ENCODE results near the gene SGO1. TPM values are rescaled to one million over a fixed set of nuclear protein-coding genes. Genes with fewer than 3 reads are reported as not detected.

The SGO1 gene
- total RNA-seq, 2 donors from 2014 or later: 0.14 TPM; not detected in 1

- Histone ChIP-seq H3K27me3 (replicated peaks; ENCODE audit: insufficient read depth) (no peaks in the 10 kb centered on the region), H3K9me3 (no peaks in the 10 kb centered on the region), H3K4me1 (ENCODE audit: control insufficient read depth in 1 of 2, low read depth in 2 of 2) (peaks cover 3 to 14% of the 10 kb centered on the region in 2 donors), H3K36me3 (no peaks in the 10 kb centered on the region), H3K27ac (no peak overlapping the region), H3K4me3 (no peak overlapping the region)
- no peak for TF ChIP-seq CTCF (IDR thresholded peaks at IDR 0.05)
- ATAC-seq (ENCODE audit: insufficient number of reproducible peaks, low FRiP score, low read depth) (no peak), DNase-seq (ENCODE audit: low spot score) (no peak)
Observed at GRCh38 chr3:20182206-20182605, 3.8 kb downstream of the SGO1 start.

DNA sequence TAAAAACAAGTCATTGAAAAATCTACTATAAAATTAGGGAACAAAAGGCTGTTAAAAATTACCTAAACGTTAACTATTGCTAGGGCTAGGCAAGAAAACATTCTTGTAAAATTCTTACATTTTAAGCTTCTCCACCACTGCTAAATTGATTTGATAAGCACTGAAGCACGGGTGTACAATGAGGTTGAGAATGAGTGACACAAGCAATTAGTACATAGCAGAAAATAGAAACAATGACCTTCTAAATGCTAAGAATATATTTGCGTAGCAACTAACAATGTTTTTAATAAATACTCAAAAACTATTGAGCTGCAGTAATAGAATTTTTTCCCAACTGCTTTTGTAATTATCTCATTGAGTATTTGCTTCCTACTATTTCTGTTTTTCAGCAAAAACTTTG, 4.7 kb downstream of the SGO1 start:
- Histone ChIP-seq H3K27me3 (replicated peaks; ENCODE audit: insufficient read depth) (no peaks in the 10 kb centered on the region), H3K4me1 (ENCODE audit: control insufficient read depth in 1 of 2, low read depth in 2 of 2) (peaks cover 0 to 11% of the 10 kb centered on the region in 2 donors), H3K4me3 (no peak overlapping the region), H3K27ac (no peak overlapping the region), H3K9me3 (no peaks in the 10 kb centered on the region), H3K36me3 (no peaks in the 10 kb centered on the region)
- ATAC-seq (ENCODE audit: insufficient number of reproducible peaks, low FRiP score, low read depth) (no peak), DNase-seq (ENCODE audit: low spot score) (no peak)
- no peak for TF ChIP-seq CTCF (IDR thresholded peaks at IDR 0.05)

DNA sequence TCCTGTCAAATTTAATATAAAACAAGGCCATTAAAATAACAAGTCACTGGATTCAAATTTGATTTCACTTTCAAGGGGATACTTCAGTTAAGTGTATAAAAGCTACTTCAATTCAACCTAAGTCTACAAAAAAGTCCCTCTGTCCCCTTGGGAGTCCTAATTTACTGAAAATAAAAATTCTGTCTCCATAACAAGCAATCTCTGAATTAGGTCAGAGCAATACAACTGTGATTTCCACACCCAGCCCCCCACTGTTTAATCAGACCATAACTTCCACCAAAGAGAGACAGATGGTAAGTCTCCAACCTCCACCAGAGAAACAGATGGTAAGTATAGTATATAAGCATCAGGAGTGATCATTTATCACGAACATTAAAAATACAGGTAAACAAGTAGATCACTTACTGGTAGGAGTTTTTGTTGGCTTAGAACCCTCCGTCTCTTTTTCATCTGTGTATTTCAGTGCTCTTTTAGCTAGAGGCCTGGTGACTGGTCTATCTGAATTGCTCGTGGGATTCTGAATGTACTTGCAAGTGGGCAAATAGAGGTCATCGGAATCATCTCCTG, 12.1 kb downstream of the SGO1 start:
- ATAC-seq (ENCODE audit: insufficient number of reproducible peaks, low FRiP score, low read depth): no peak
- no peak overlapping the region for H3K27ac ChIP-seq
- no peak for TF ChIP-seq CTCF (IDR thresholded peaks at IDR 0.05)

DNA sequence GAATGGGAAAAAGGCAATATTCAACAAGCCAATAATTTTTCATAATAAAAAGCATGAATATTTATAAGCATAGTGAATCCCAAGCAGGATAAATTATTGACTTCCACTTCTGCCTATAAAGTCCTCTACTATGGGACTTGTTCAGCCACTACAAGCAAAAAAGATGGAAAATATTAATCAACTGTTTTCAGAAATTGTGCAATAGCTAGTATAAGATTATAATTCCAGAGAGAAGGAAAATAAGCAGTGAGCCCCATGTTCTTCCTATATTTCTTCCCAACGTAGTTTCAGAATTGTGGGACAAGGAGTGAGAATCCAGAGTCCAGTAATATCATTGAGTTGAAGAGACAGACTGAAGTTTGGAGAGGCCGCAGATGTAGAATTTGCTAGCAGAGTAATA, 24.3 kb downstream of the SGO1 start:
- TF ChIP-seq CTCF (IDR thresholded peaks at IDR 0.05): no peak

More for the DNA sequence above, 12.1 kb downstream of the SGO1 start:
- no peak overlapping the region for H3K4me3 ChIP-seq
- H3K36me3 ChIP-seq: no peaks in the 10 kb centered on the region
- DNase-seq (ENCODE audit: low spot score): no peak
- H3K4me1 ChIP-seq (ENCODE audit: control insufficient read depth in 1 of 2, low read depth in 2 of 2): no peaks in the 10 kb centered on the region
- H3K27me3 ChIP-seq (replicated peaks; ENCODE audit: insufficient read depth): no peaks in the 10 kb centered on the region
- no peaks in the 10 kb centered on the region for H3K9me3 ChIP-seq

GRCh38 chr3:20160230-20160629, 25.8 kb downstream of the SGO1 start:
- no peak overlapping the region for H3K4me3 ChIP-seq
- ATAC-seq (ENCODE audit: insufficient number of reproducible peaks, low FRiP score, low read depth): no peak
- H3K9me3 ChIP-seq: no peaks in the 10 kb centered on the region
- no peaks in the 10 kb centered on the region for H3K36me3 ChIP-seq
- DNase-seq (ENCODE audit: low spot score): no peak
- H3K27ac ChIP-seq: no peak overlapping the region
- no peaks in the 10 kb centered on the region for H3K4me1 ChIP-seq (ENCODE audit: control insufficient read depth in 1 of 2, low read depth in 2 of 2)
- H3K27me3 ChIP-seq (replicated peaks; ENCODE audit: insufficient read depth): no peaks in the 10 kb centered on the region
- no peak for TF ChIP-seq CTCF (IDR thresholded peaks at IDR 0.05)

More for the DNA sequence above, 24.3 kb downstream of the SGO1 start:
- no peaks in the 10 kb centered on the region for H3K4me1 ChIP-seq (ENCODE audit: control insufficient read depth in 1 of 2, low read depth in 2 of 2)
- ATAC-seq (ENCODE audit: insufficient number of reproducible peaks, low FRiP score, low read depth): no peak
- H3K9me3 ChIP-seq: no peaks in the 10 kb centered on the region
- DNase-seq (ENCODE audit: low spot score): no peak
- H3K27ac ChIP-seq: no peak overlapping the region
- H3K36me3 ChIP-seq: no peaks in the 10 kb centered on the region
- no peaks in the 10 kb centered on the region for H3K27me3 ChIP-seq (replicated peaks; ENCODE audit: insufficient read depth)
- no peak overlapping the region for H3K4me3 ChIP-seq
